Ecto neural progenitor cell (in vitro differentiated cells): Measurements from ENCODE around the gene C1QTNF3.
"Not testable (repeated sequence)": the region's sequence is repeated elsewhere in the genome, so short reads cannot be mapped to it uniquely, and the experiment has no call there.

ENCODE experiments used
- DNase-seq: peaks from one replicate; pipeline ENCODE4 v3.0.0-alpha.2; 2018; ENCODE audit warnings: low spot score

The C1QTNF3 gene

GRCh38 chr5:34051374-34051980 lies 8.5 kb upstream of the C1QTNF3 start:
- no peak for DNase-seq

- no peak for DNase-seq
Measured at GRCh38 chr5:34047774-34048572, 5.0 kb upstream of the C1QTNF3 start.

GRCh38 chr5:34047143-34047542 lies 4.1 kb upstream of the C1QTNF3 start:
- DNase-seq = no peak

GRCh38 chr5:34045996-34046395 lies 3.0 kb upstream of the C1QTNF3 start:
- no peak for DNase-seq

- DNase-seq = no peak
Measured at GRCh38 chr5:34045023-34045422, 2.0 kb upstream of the C1QTNF3 start.

GRCh38 chr5:34042321-34042720 lies 692 bp downstream of the C1QTNF3 start:
- no peak for DNase-seq

GRCh38 chr5:34041247-34041972 lies 1.6 kb downstream of the C1QTNF3 start:
- DNase-seq = no peak

GRCh38 chr5:34040472-34040871 lies 2.5 kb downstream of the C1QTNF3 start:
- DNase-seq = no peak

GRCh38 chr5:34039398-34040157 lies 3.4 kb downstream of the C1QTNF3 start:
- DNase-seq = no peak

- no peak for DNase-seq
Measured at GRCh38 chr5:34038838-34039237, 4.2 kb downstream of the C1QTNF3 start.

GRCh38 chr5:34038390-34038789 lies 4.6 kb downstream of the C1QTNF3 start:
- DNase-seq = no peak

GRCh38 chr5:34037726-34038125 lies 5.3 kb downstream of the C1QTNF3 start:
- no peak for DNase-seq

GRCh38 chr5:34035756-34036155 lies 7.3 kb downstream of the C1QTNF3 start:
- no peak for DNase-seq

GRCh38 chr5:34034534-34035327 lies 8.3 kb downstream of the C1QTNF3 start:
- no peak for DNase-seq

GRCh38 chr5:34031966-34032365 lies 11.0 kb downstream of the C1QTNF3 start:
- no peak for DNase-seq

GRCh38 chr5:34031117-34031516 lies 11.9 kb downstream of the C1QTNF3 start:
- no peak for DNase-seq

GRCh38 chr5:34030585-34030984 lies 12.4 kb downstream of the C1QTNF3 start:
- not testable (repeated sequence) for DNase-seq

GRCh38 chr5:34030048-34030447 lies 13.0 kb downstream of the C1QTNF3 start:
- DNase-seq = no peak

- DNase-seq = no peak
Measured at GRCh38 chr5:34028349-34028748, 14.7 kb downstream of the C1QTNF3 start.

- no peak for DNase-seq
Measured at GRCh38 chr5:34026089-34026761, 16.8 kb downstream of the C1QTNF3 start.
